ENCODE data around the gene GKAP1.
"Not testable (repeated sequence)": the region's sequence is repeated elsewhere in the genome, so short reads cannot be mapped to it uniquely, and the experiment has no call there.

Gene GKAP1

GRCh38 chr9:83749706-83750105 lies 67.9 kb downstream of the GKAP1 start:
- no peak overlapping the region for H3K27ac ChIP-seq

GRCh38 chr9:83744206-83744605 lies 73.4 kb downstream of the GKAP1 start:
- TF ChIP-seq CTCF (conservative IDR thresholded peaks at IDR 0.05) (no peak), ZFX (IDR thresholded peaks at IDR 0.05) (no peak)
- H3K27ac ChIP-seq = no peak overlapping the region

More at GRCh38 chr9:83749706-83750105, 67.9 kb downstream of the GKAP1 start:
- TF ChIP-seq ZFX (IDR thresholded peaks at IDR 0.05) (no peak), CTCF (conservative IDR thresholded peaks at IDR 0.05) (no peak)

GRCh38 chr9:83733739-83734138 lies 83.8 kb downstream of the GKAP1 start:
- TF ChIP-seq CTCF (conservative IDR thresholded peaks at IDR 0.05) = no peak
- TF ChIP-seq ZFX (IDR thresholded peaks at IDR 0.05) = no peak
- no peak overlapping the region for H3K27ac ChIP-seq

GRCh38 chr9:83728591-83729368 lies 88.8 kb downstream of the GKAP1 start:
- H3K27ac ChIP-seq = not testable (repeated sequence)

GRCh38 chr9:83724436-83724835 lies 93.1 kb downstream of the GKAP1 start:
- H3K27ac ChIP-seq = no peak overlapping the region
- TF ChIP-seq ZFX (IDR thresholded peaks at IDR 0.05) = no peak
- TF ChIP-seq CTCF (conservative IDR thresholded peaks at IDR 0.05) = no peak

- TF ChIP-seq CTCF (conservative IDR thresholded peaks at IDR 0.05) (no peak), ZFX (IDR thresholded peaks at IDR 0.05) (no peak)
- H3K27ac ChIP-seq = no peak overlapping the region
Measured at GRCh38 chr9:83722726-83723495, 94.7 kb downstream of the GKAP1 start.

GRCh38 chr9:83721509-83721908 lies 96.1 kb downstream of the GKAP1 start:
- TF ChIP-seq ZFX (IDR thresholded peaks at IDR 0.05) (no peak), CTCF (conservative IDR thresholded peaks at IDR 0.05) (no peak)
- H3K27ac ChIP-seq = no peak overlapping the region

Data from C4-2B (cell line).